IMR-90 (cell line): ENCODE measurements around the gene SOST. TPM values are rescaled to one million over a fixed set of nuclear protein-coding genes. Genes with fewer than 3 reads are reported as not detected.

Experiments
- ATAC-seq: fragments of 200-7000 bp; cut with Tn5 transposase; 2 replicates; pipeline ENCODE4 v1.9.1; 2020; ENCODE audit warnings: low read depth, mild to moderate bottlenecking, moderate library complexity
- BruUV-seq: library from RNA; stranded (reverse); fragments of 400-500 nt; replicated peaks from 2 replicates; lab custom pipeline; 2021; lab: Mats Ljungman, UMichigan
- CTCF ChIA-PET: fragments of 300-600 bp; formaldehyde crosslinking; extraction: SDS; loops from one replicate; lab custom pipeline; 2021; ENCODE audit warnings: antibody characterized with exemption; lab: Yijun Ruan, JAX
- POLR2A ChIA-PET: fragments of 300-600 bp; sonication (Branson Sonifier 250); formaldehyde crosslinking; loops from one replicate; lab custom pipeline; 2022; ENCODE audit warnings: antibody characterized with exemption; ENCODE audit not compliant: unreplicated experiment; lab: Charles Lee
- DNase-seq: peaks from one replicate; pipeline ENCODE4 v3.0.0; 2013
- H2AFZ ChIP-seq: replicated peaks from 2 replicates; pipeline ENCODE3; 2013; ENCODE audit warnings: low read length, mild to moderate bottlenecking; ENCODE audit not compliant: poor library complexity
- H2AK5ac ChIP-seq: 2 replicates; pipeline ENCODE4 v1.6.1; 2013; ENCODE audit warnings: low read depth, low read length, inconsistent platforms
- H2AK9ac ChIP-seq: replicated peaks from 2 replicates; pipeline ENCODE3; 2013; ENCODE audit warnings: mild to moderate bottlenecking, low read depth, low read length, moderate library complexity; ENCODE audit not compliant: poor library complexity
- H2BK120ac ChIP-seq: 2 replicates; pipeline ENCODE4 v1.6.1; 2013; ENCODE audit warnings: low read depth, low read length, inconsistent platforms
- H2BK15ac ChIP-seq: 3 replicates; pipeline ENCODE4 v1.6.1; 2013; ENCODE audit warnings: low read depth, low read length, inconsistent platforms
- H2BK20ac ChIP-seq: 2 replicates; pipeline ENCODE4 v1.6.1; 2013; ENCODE audit warnings: low read depth, mild to moderate bottlenecking, inconsistent platforms, low read length, moderate library complexity
- H2BK5ac ChIP-seq: 2 replicates; pipeline ENCODE4 v1.6.1; 2013; ENCODE audit warnings: mild to moderate bottlenecking, low read depth, low read length, inconsistent platforms; ENCODE audit not compliant: poor library complexity, severe bottlenecking
- H3K14ac ChIP-seq: replicated peaks from 2 replicates; pipeline ENCODE4 v1.6.1; 2013; ENCODE audit warnings: low read depth, low read length, inconsistent platforms
- H3K18ac ChIP-seq: 2 replicates; pipeline ENCODE4 v1.6.1; 2013; ENCODE audit warnings: low read depth, low read length, control low read depth
- H3K23ac ChIP-seq: 2 replicates; pipeline ENCODE4 v1.6.1; 2013; ENCODE audit warnings: low read depth, low read length, inconsistent platforms
- H3K27ac ChIP-seq: 2 replicates; pipeline ENCODE4 v1.5.1; 2013; ENCODE audit warnings: mild to moderate bottlenecking, control low read depth, low read length; ENCODE audit not compliant: insufficient read depth
- H3K27me3 ChIP-seq: 2 replicates; pipeline ENCODE4 v1.6.1; 2013; ENCODE audit warnings: low read length; ENCODE audit not compliant: control insufficient read depth, insufficient read depth
- H3K36me3 ChIP-seq: 2 replicates; pipeline ENCODE4 v1.6.1; 2013; ENCODE audit warnings: low read length, mixed read lengths; ENCODE audit not compliant: control insufficient read depth, insufficient read depth
- H3K4ac ChIP-seq: 2 replicates; pipeline ENCODE4 v1.6.1; 2013; ENCODE audit warnings: low read depth, low read length, inconsistent platforms
- H3K4me1 ChIP-seq: 2 replicates; pipeline ENCODE4 v1.6.1; 2013; ENCODE audit warnings: low read length, mixed read lengths; ENCODE audit not compliant: control insufficient read depth, insufficient read depth
- H3K4me2 ChIP-seq: 2 replicates; pipeline ENCODE4 v1.6.1; 2013; ENCODE audit warnings: low read depth, mild to moderate bottlenecking, control low read depth, low read length, moderate library complexity
- H3K4me3 ChIP-seq: 2 replicates; pipeline ENCODE4 v1.5.1; 2013; ENCODE audit warnings: low read depth, mild to moderate bottlenecking, control low read depth, low read length, moderate library complexity; ENCODE audit not compliant: insufficient read depth
- H3K56ac ChIP-seq: 2 replicates; pipeline ENCODE4 v1.6.1; 2013; ENCODE audit warnings: low read length, inconsistent platforms; ENCODE audit not compliant: insufficient read depth; ENCODE audit errors: extremely low read depth
- H3K79me1 ChIP-seq, 2 experiments: 2 replicates each; pipeline ENCODE4 v1.6.1; 2013; ENCODE audit warnings: low read length in 2 of 2, inconsistent platforms in 1 of 2, low read depth in 1 of 2
- H3K9ac ChIP-seq: 2 replicates; pipeline ENCODE4 v1.6.1; 2013; ENCODE audit warnings: low read depth, low read length, control low read depth
- H3K9me1 ChIP-seq: 2 replicates; pipeline ENCODE4 v1.6.1; 2013; ENCODE audit warnings: low read length, inconsistent platforms; ENCODE audit not compliant: insufficient read depth
- H3K9me3 ChIP-seq: 2 replicates; pipeline ENCODE4 v1.6.1; 2013; ENCODE audit warnings: low read length; ENCODE audit not compliant: control insufficient read depth, insufficient read depth
- H4K20me1 ChIP-seq: 2 replicates; pipeline ENCODE4 v1.6.1; 2013; ENCODE audit warnings: low read length, inconsistent platforms; ENCODE audit not compliant: insufficient read depth
- H4K5ac ChIP-seq: 2 replicates; pipeline ENCODE4 v1.6.1; 2013; ENCODE audit warnings: mild to moderate bottlenecking, low read depth, low read length, control low read depth
- H4K8ac ChIP-seq, 2 experiments: 2 replicates each; pipeline ENCODE4 v1.6.1; 2013; ENCODE audit warnings: low read depth in 2 of 2, low read length in 2 of 2, control low read depth in 1 of 2, inconsistent platforms in 1 of 2
- H4K91ac ChIP-seq: 2 replicates; pipeline ENCODE4 v1.6.1; 2013; ENCODE audit warnings: low read depth, low read length, inconsistent platforms; ENCODE audit not compliant: insufficient read depth
- BHLHE40 ChIP-seq: fragments of 150-350 bp; IDR thresholded peaks from 2 replicates; pipeline ENCODE4 v1.6.1; 2016; ENCODE audit warnings: mild to moderate bottlenecking, low read depth, low read length
- CEBPB ChIP-seq: IDR thresholded peaks from 2 replicates; pipeline ENCODE4 v1.6.1; 2012; ENCODE audit warnings: low read depth, low read length, improper control_type of control experiment
- CHD1 ChIP-seq: IDR thresholded peaks from 2 replicates; pipeline ENCODE4 v1.6.1; 2012; ENCODE audit warnings: low read depth, low read length, improper control_type of control experiment
- CTCF ChIP-seq: conservative IDR thresholded peaks from 2 replicates; pipeline ENCODE4 v1.5.1; 2012; ENCODE audit warnings: mild to moderate bottlenecking, low read depth, low read length, improper control_type of control experiment
- ELK1 ChIP-seq: fragments of 150-350 bp; IDR thresholded peaks from 2 replicates; pipeline ENCODE4 v1.6.1; 2016; ENCODE audit warnings: low read depth, mild to moderate bottlenecking, low read length, moderate library complexity, borderline replicate concordance
- FOS ChIP-seq: fragments of 150-350 bp; IDR thresholded peaks from 2 replicates; pipeline ENCODE4 v1.6.1; 2016; ENCODE audit warnings: low read depth, low read length
- MAFK ChIP-seq: IDR thresholded peaks from 2 replicates; pipeline ENCODE4 v1.6.1; 2012; ENCODE audit warnings: low read depth, low read length, improper control_type of control experiment
- MAZ ChIP-seq: IDR thresholded peaks from 2 replicates; pipeline ENCODE4 v1.6.1; 2012; ENCODE audit warnings: low read depth, mild to moderate bottlenecking, low read length, improper control_type of control experiment, moderate library complexity, borderline replicate concordance
- MXI1 ChIP-seq: IDR thresholded peaks from 2 replicates; pipeline ENCODE4 v1.6.1; 2012; ENCODE audit warnings: low read depth, mild to moderate bottlenecking, low read length, moderate library complexity, borderline replicate concordance
- NFE2L2 ChIP-seq: fragments of 150-350 bp; IDR thresholded peaks from 2 replicates; pipeline ENCODE4 v1.6.1; 2016; ENCODE audit warnings: low read depth, mild to moderate bottlenecking, low read length
- POLR2A ChIP-seq: IDR thresholded peaks from 2 replicates; pipeline ENCODE4 v1.6.1; 2012; ENCODE audit warnings: mild to moderate bottlenecking, low read depth, low read length
- RAD21 ChIP-seq: IDR thresholded peaks from 2 replicates; pipeline ENCODE4 v1.6.1; 2012; ENCODE audit warnings: low read length, improper control_type of control experiment
- RCOR1 ChIP-seq: IDR thresholded peaks from 2 replicates; pipeline ENCODE4 v1.6.1; 2012; ENCODE audit warnings: mild to moderate bottlenecking, low read length, improper control_type of control experiment; ENCODE audit not compliant: insufficient replicate concordance
- RFX5 ChIP-seq: IDR thresholded peaks from 2 replicates; pipeline ENCODE4 v1.8.0; 2012; ENCODE audit warnings: low read depth, mild to moderate bottlenecking, low read length, moderate library complexity
- SMC3 ChIP-seq: fragments of 150-350 bp; IDR thresholded peaks from 2 replicates; pipeline ENCODE4 v1.6.1; 2016; ENCODE audit warnings: low read depth, mild to moderate bottlenecking, antibody characterized with exemption, low read length, moderate library complexity
- USF2 ChIP-seq: fragments of 150-350 bp; IDR thresholded peaks from 2 replicates; pipeline ENCODE4 v1.6.1; 2017; ENCODE audit warnings: mild to moderate bottlenecking, antibody characterized with exemption, low read length, low read depth
- WGBS, 2 experiments: methylation state at CpG; one replicate each; pipeline versions ENCODE4 v1.1.5 to v1.1.7; 2013; ENCODE audit warnings: missing lambda C conversion rate in 2 of 2; ENCODE audit not compliant: insufficient read length in 1 of 2; ENCODE audit errors: extremely low coverage in 2 of 2; 5-methylcytosine and 5-hydroxymethylcytosine counted together
- dilution Hi-C: fragments of 300-500 bp; cut with HindIII; formaldehyde crosslinking; loops from one replicate; pipeline ENCODE4 v1.14.3; 2018; ENCODE audit warnings: low sequenced_read_pairs; ENCODE audit not compliant: unreplicated experiment
- in situ Hi-C: fragments of 300-500 bp; cut with MboI; formaldehyde crosslinking; loops from 3 replicates; pipeline ENCODE4 v1.14.3; 2019; ENCODE audit warnings: low sequenced_read_pairs, inconsistent platforms, mixed read lengths
- intact Hi-C: fragments of 100-400 bp; cut with micrococcal nuclease; formaldehyde crosslinking; loops from 2 replicates; pipeline ENCODE4 v1.10.0; 2022
- polyA plus RNA-seq, 3 experiments: library from polyadenylated mRNA; depleted of rRNA; stranded (reverse); fragments of >200 nt; gene quantifications; 2 replicates each; pipeline ENCODE4 v1.2.3, GENCODE V29; 2012; ENCODE audit warnings: low replicate concordance in 1 of 3
- total RNA-seq: library from RNA; depleted of rRNA; stranded (reverse); fragments of >200 nt; gene quantifications from 2 replicates; pipeline ENCODE4 v1.2.3, GENCODE V29; 2012

SOST gene
- total and polyA plus RNA-seq, 2 of the 4 experiments (the other 2 are of a cell fraction) = not detected

- H3K9me1 ChIP-seq = peaks cover 4% of the 10 kb centered on the region
- intact Hi-C loops = no loop called here
- H3K27me3 ChIP-seq = no peaks in the 10 kb centered on the region
- no peak overlapping the region for H2AK9ac ChIP-seq
- no peak overlapping the region for H4K91ac ChIP-seq
- in situ Hi-C loops = no loop called here
- no peak overlapping the region for H3K23ac ChIP-seq
- H2BK5ac ChIP-seq = no peak overlapping the region
- H3K36me3 ChIP-seq = no peaks in the 10 kb centered on the region
- no peak overlapping the region for H2BK15ac ChIP-seq
- no peak overlapping the region for H3K56ac ChIP-seq
- ATAC-seq (no peak), DNase-seq (no peak)
- BruUV-seq = no TSS peak
- no peak overlapping the region for H3K4me3 ChIP-seq
- no peaks in the 10 kb centered on the region for H3K79me1 ChIP-seq
- dilution Hi-C loops = no loop called here
- POLR2A ChIA-PET = interaction anchor here (0.6 kb wide), 1 partner anchor 11 kb away, joined by 3 read pairs; no protein-coding TSS in a partner anchor
- H4K20me1 ChIP-seq = no peaks in the 10 kb centered on the region; the same call in 1 of the 2 replicates
- TF ChIP-seq MAFK = no peak
- TF ChIP-seq NFE2L2 = no peak
- TF ChIP-seq FOS = no peak
- no peak for TF ChIP-seq CEBPB
- no peak for TF ChIP-seq MAZ
- no peak for TF ChIP-seq CTCF
- TF ChIP-seq USF2 = no peak
- no peak for TF ChIP-seq RFX5
- no peak for TF ChIP-seq ELK1
- no peak for TF ChIP-seq RCOR1
- no peak for TF ChIP-seq SMC3
- no peak for TF ChIP-seq RAD21
- TF ChIP-seq BHLHE40 = no peak
- no peak for TF ChIP-seq MXI1
- TF ChIP-seq CHD1 = no peak
- no peak for TF ChIP-seq POLR2A
- no peak overlapping the region for H3K9ac ChIP-seq
- no peak overlapping the region for H3K14ac ChIP-seq
- no peak overlapping the region for H3K27ac ChIP-seq
- CTCF ChIA-PET = no interaction called here
- H3K9me3 ChIP-seq = no peaks in the 10 kb centered on the region
- no peak overlapping the region for H3K4me2 ChIP-seq
- H3K4me1 ChIP-seq = peaks cover 2% of the 10 kb centered on the region
- H3K18ac ChIP-seq = no peak overlapping the region
- no peak overlapping the region for H4K5ac ChIP-seq
- H2BK120ac ChIP-seq = no peak overlapping the region
- no peak overlapping the region for H2BK20ac ChIP-seq
- no peak overlapping the region for H3K4ac ChIP-seq
- H2AFZ ChIP-seq = no peak overlapping the region
- no CpG with 5 or more reads among the region's 1 CpG for WGBS, 2 experiments
- H2AK5ac ChIP-seq = no peak overlapping the region
- no peak overlapping the region for H4K8ac ChIP-seq
Measured at GRCh38 chr17:43789482-43789881, 30.9 kb upstream of the SOST start.
